OCI-LY1 (cell line): ENCODE results near the gene FOXK2.

Experiments used
- H2AFZ ChIP-seq: fragments of 200-600 bp; sonication (generic), shearing (Covaris generic); 2 replicates; pipeline ENCODE4 v1.6.0; 2014; ENCODE audit warnings: antibody characterized with exemption, mild to moderate bottlenecking, low read length
- H3F3A ChIP-seq: fragments of 200-600 bp; sonication (generic), shearing (Covaris generic); 2 replicates; pipeline ENCODE4 v1.6.0; 2014; ENCODE audit warnings: mild to moderate bottlenecking, antibody characterized with exemption, low read length, moderate library complexity; ENCODE audit not compliant: insufficient read depth
- H3K27ac ChIP-seq: fragments of 200-600 bp; sonication (generic); 2 replicates; pipeline ENCODE4 v1.5.1; 2014; ENCODE audit warnings: low read length, mixed run types, mild to moderate bottlenecking, low read depth; ENCODE audit not compliant: poor library complexity, severe bottlenecking
- H3K27me3 ChIP-seq: fragments of 200-600 bp; sonication (generic); 2 replicates; pipeline ENCODE4 v1.6.0; 2014; ENCODE audit warnings: antibody characterized with exemption, mild to moderate bottlenecking, low read length, moderate library complexity; ENCODE audit not compliant: insufficient read depth
- H3K36me3 ChIP-seq: fragments of 200-600 bp; sonication (generic); 2 replicates; pipeline ENCODE4 v1.6.1; 2014; ENCODE audit warnings: mild to moderate bottlenecking, antibody characterized with exemption, low read length, moderate library complexity, mixed read lengths; ENCODE audit not compliant: insufficient read depth
- H3K4me1 ChIP-seq: fragments of 200-600 bp; sonication (generic); 2 replicates; pipeline ENCODE4 v1.5.1; 2014; ENCODE audit warnings: mild to moderate bottlenecking, low read length, moderate library complexity; ENCODE audit not compliant: insufficient read depth, severe bottlenecking
- H3K4me2 ChIP-seq: fragments of 200-600 bp; sonication (generic), shearing (Covaris generic); 2 replicates; pipeline ENCODE4 v1.6.1; 2014; ENCODE audit warnings: low read length
- H3K4me3 ChIP-seq: fragments of 200-600 bp; sonication (generic); 2 replicates; pipeline ENCODE4 v1.5.1; 2014; ENCODE audit warnings: low read length, low read depth, mild to moderate bottlenecking, mixed read lengths; ENCODE audit not compliant: poor library complexity, severe bottlenecking
- H3K79me2 ChIP-seq: fragments of 200-600 bp; shearing (Covaris generic); 2 replicates; pipeline ENCODE4 v1.6.1; 2016; ENCODE audit warnings: mixed run types, low read length, mixed read lengths; ENCODE audit not compliant: insufficient read depth
- H3K9ac ChIP-seq: fragments of 200-600 bp; sonication (generic), shearing (Covaris generic); 2 replicates; pipeline ENCODE4 v1.6.1; 2014; ENCODE audit warnings: mild to moderate bottlenecking, low read length, mixed read lengths
- H3K9me2 ChIP-seq: fragments of 200-600 bp; sonication (generic), shearing (Covaris generic); 2 replicates; pipeline ENCODE4 v1.6.1; 2014; ENCODE audit warnings: low read depth, mild to moderate bottlenecking, low read length, mixed read lengths
- H3K9me3 ChIP-seq: fragments of 200-600 bp; shearing (Covaris generic); 2 replicates; pipeline ENCODE4 v1.6.1; 2014; ENCODE audit warnings: low read length, mixed read lengths
- H4K20me1 ChIP-seq: fragments of 200-600 bp; sonication (generic), shearing (Covaris generic); 2 replicates; pipeline ENCODE4 v1.6.0; 2016; ENCODE audit warnings: mild to moderate bottlenecking, low read length; ENCODE audit not compliant: insufficient read depth
- EZH2 ChIP-seq: fragments of 200-600 bp; sonication (generic), shearing (Covaris generic); IDR thresholded peaks from 2 replicates; pipeline ENCODE4 v1.8.0; 2017; ENCODE audit warnings: borderline replicate concordance, mixed run types, mild to moderate bottlenecking, antibody characterized with exemption, low read length, moderate library complexity, mixed read lengths
- TF ChIP-seq, protein P1 (sequence below): fragments of 200-600 bp; sonication (generic), shearing (Covaris generic); IDR thresholded peaks from 2 replicates; pipeline ENCODE4 v1.5.1; 2017; ENCODE audit warnings: mild to moderate bottlenecking, antibody characterized with exemption, low read length, moderate library complexity, mixed read lengths

FOXK2 gene

GRCh38 chr17:82475458-82475857 lies 44.1 kb upstream of the FOXK2 start:
- no peak overlapping the region for H3K27ac ChIP-seq
- H3K36me3 ChIP-seq, result peaks cover 59% of the 10 kb centered on the region
- TF ChIP-seq, protein P1, sequence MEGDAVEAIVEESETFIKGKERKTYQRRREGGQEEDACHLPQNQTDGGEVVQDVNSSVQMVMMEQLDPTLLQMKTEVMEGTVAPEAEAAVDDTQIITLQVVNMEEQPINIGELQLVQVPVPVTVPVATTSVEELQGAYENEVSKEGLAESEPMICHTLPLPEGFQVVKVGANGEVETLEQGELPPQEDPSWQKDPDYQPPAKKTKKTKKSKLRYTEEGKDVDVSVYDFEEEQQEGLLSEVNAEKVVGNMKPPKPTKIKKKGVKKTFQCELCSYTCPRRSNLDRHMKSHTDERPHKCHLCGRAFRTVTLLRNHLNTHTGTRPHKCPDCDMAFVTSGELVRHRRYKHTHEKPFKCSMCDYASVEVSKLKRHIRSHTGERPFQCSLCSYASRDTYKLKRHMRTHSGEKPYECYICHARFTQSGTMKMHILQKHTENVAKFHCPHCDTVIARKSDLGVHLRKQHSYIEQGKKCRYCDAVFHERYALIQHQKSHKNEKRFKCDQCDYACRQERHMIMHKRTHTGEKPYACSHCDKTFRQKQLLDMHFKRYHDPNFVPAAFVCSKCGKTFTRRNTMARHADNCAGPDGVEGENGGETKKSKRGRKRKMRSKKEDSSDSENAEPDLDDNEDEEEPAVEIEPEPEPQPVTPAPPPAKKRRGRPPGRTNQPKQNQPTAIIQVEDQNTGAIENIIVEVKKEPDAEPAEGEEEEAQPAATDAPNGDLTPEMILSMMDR, result no peak
- no peak for TF ChIP-seq EZH2
- H3K9me3 ChIP-seq, result no peaks in the 10 kb centered on the region
- H3K79me2 ChIP-seq, result no peaks in the 10 kb centered on the region
- no peaks in the 10 kb centered on the region for H3K9me2 ChIP-seq
- no peak overlapping the region for H2AFZ ChIP-seq
- no peaks in the 10 kb centered on the region for H4K20me1 ChIP-seq
- H3K27me3 ChIP-seq, result no peaks in the 10 kb centered on the region
- no peaks in the 10 kb centered on the region for H3F3A ChIP-seq
- no peak overlapping the region for H3K9ac ChIP-seq
- no peak overlapping the region for H3K4me3 ChIP-seq
- peaks cover 8% of the 10 kb centered on the region for H3K4me1 ChIP-seq
- no peak overlapping the region for H3K4me2 ChIP-seq

GRCh38 chr17:82477934-82478333 lies 41.6 kb upstream of the FOXK2 start:
- Histone ChIP-seq H3K79me2 (no peaks in the 10 kb centered on the region), H3K9me2 (no peaks in the 10 kb centered on the region), H4K20me1 (no peaks in the 10 kb centered on the region), H3K4me1 (peaks cover 16% of the 10 kb centered on the region), H3K27me3 (no peaks in the 10 kb centered on the region), H3F3A (no peaks in the 10 kb centered on the region), H3K4me3 (no peak overlapping the region), H3K9ac (no peak overlapping the region), H3K36me3 (peaks cover 68% of the 10 kb centered on the region; the same call in 1 of the 2 replicates), H3K4me2 (no peak overlapping the region), H3K27ac (no peak overlapping the region), H2AFZ (no peak overlapping the region), H3K9me3 (no peaks in the 10 kb centered on the region)
- TF ChIP-seq, protein P1, result no peak
- TF ChIP-seq EZH2, result no peak

DNA sequence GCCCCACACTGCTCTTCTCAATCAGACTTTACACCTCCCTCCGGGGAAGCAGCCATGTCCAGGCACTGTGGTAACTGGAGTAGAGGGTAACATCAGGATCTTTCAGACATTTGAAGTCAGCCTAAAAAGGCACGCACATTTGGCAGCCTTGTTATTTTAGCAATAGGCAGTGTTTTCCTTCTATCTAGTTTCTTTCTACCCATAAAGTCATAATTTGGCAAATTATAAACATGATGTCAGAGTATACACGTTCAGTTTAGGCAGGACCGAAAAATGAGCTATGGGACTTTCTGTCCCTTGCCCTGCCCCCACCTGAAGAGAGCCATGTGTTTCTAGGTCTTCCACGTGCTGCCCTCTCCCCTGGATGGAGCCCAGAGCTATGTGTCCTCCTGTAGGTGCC lies 39.9 kb upstream of the FOXK2 start:
- H2AFZ ChIP-seq, result no peak overlapping the region
- H3K4me2 ChIP-seq, result no peak overlapping the region
- H3K27me3 ChIP-seq, result no peaks in the 10 kb centered on the region
- no peaks in the 10 kb centered on the region for H3F3A ChIP-seq
- H3K4me3 ChIP-seq, result no peak overlapping the region
- peaks cover 76% of the 10 kb centered on the region for H3K36me3 ChIP-seq
- H3K9me3 ChIP-seq, result no peaks in the 10 kb centered on the region
- peaks cover 16% of the 10 kb centered on the region for H3K4me1 ChIP-seq
- peak overlapping the region; percentile 57 for H3K27ac ChIP-seq
- H4K20me1 ChIP-seq, result no peaks in the 10 kb centered on the region
- TF ChIP-seq EZH2, result no peak
- TF ChIP-seq, protein P1, result no peak
- no peaks in the 10 kb centered on the region for H3K9me2 ChIP-seq
- no peaks in the 10 kb centered on the region for H3K79me2 ChIP-seq
- no peak overlapping the region for H3K9ac ChIP-seq
